K562 (cell line): ENCODE measurements around the gene H2AZ2. TPM values are rescaled to one million over a fixed set of nuclear protein-coding genes. Genes with fewer than 3 reads are reported as not detected.
"Not testable (repeated sequence)": the region's sequence is repeated elsewhere in the genome, so short reads cannot be mapped to it uniquely, and the experiment has no call there.

Experiments used
- ATAC-seq: fragments of 200-7000 bp; cut with Tn5 transposase; 3 replicates; pipeline ENCODE4 v1.9.1; 2020; ENCODE audit warnings: moderate library complexity
- BruUV-seq: library from RNA; stranded (reverse); fragments of 400-500 nt; replicated peaks from 2 replicates; lab custom pipeline; 2021; lab: Mats Ljungman, UMichigan
- CTCF ChIA-PET: fragments of 300-600 bp; formaldehyde crosslinking; extraction: SDS; loops from one replicate; lab custom pipeline; 2021; ENCODE audit warnings: low intra/inter-chr PET ratio; lab: Yijun Ruan, JAX
- POLR2A ChIA-PET: fragments of 300-600, 350-650 bp; sonication (Branson Sonifier 250); formaldehyde crosslinking; extraction: SDS; loops from one replicate; lab custom pipeline; 2021; ENCODE audit warnings: antibody characterized with exemption, inconsistent platforms; lab: Yijun Ruan, JAX
- DNase-seq, 4 experiments: peaks; one replicate each; pipeline versions ENCODE4 v3.0.0 to v3.0.0-alpha.2; 2011 to 2018; ENCODE audit warnings: low spot score in 3 of 4, mixed read lengths in 3 of 4; ENCODE audit errors: extremely low read depth in 1 of 4
- FAIRE-seq: peaks from 2 replicates; lab custom pipeline; 2011; peaks lifted over from hg19 to GRCh38; lab: Jason Lieb, UNC
- H2AFZ ChIP-seq: 2 replicates; pipeline ENCODE4 v1.6.0; 2011; ENCODE audit warnings: low read depth, low read length, control low read depth, inconsistent platforms
- H3K27ac ChIP-seq: fragments of 200-600 bp; 3 replicates; pipeline ENCODE4 v1.8.0; 2011; ENCODE audit warnings: low read depth, mild to moderate bottlenecking, control low read depth, inconsistent platforms, low read length, moderate library complexity, mixed read lengths; ENCODE audit errors: extremely low read depth
- H3K27me3 ChIP-seq, 2 experiments: fragments of 300-600 bp in 1 of 2; 2 replicates in 1 of 2; 3 replicates in 1 of 2; pipeline versions ENCODE4 v1.6.0 to v1.8.0; 2011; ENCODE audit warnings: inconsistent platforms in 2 of 2, low read length in 2 of 2, mild to moderate bottlenecking in 1 of 2, mixed read lengths in 1 of 2, moderate library complexity in 1 of 2; ENCODE audit not compliant: control insufficient read depth in 2 of 2, insufficient read depth in 2 of 2
- H3K36me3 ChIP-seq: fragments of 300-600 bp; 3 replicates; pipeline ENCODE4 v1.8.0; 2011; ENCODE audit warnings: mild to moderate bottlenecking, low read length, inconsistent platforms; ENCODE audit not compliant: control insufficient read depth, insufficient read depth
- H3K4me1 ChIP-seq, 2 experiments: fragments of 200-600 bp in 1 of 2; replicated peaks in 1 of 2; 2 replicates in 1 of 2; 3 replicates in 1 of 2; pipeline versions ENCODE4 v1.5.1 to v1.8.0; 2011; ENCODE audit warnings: inconsistent platforms in 2 of 2, low read length in 2 of 2, mild to moderate bottlenecking in 1 of 2, mixed read lengths in 1 of 2, moderate library complexity in 1 of 2; ENCODE audit not compliant: control insufficient read depth in 2 of 2, insufficient read depth in 2 of 2
- H3K4me2 ChIP-seq: 2 replicates; pipeline ENCODE4 v1.6.1; 2011; ENCODE audit warnings: low read length, control low read depth, inconsistent platforms, mixed read lengths; ENCODE audit not compliant: insufficient read depth
- H3K4me3 ChIP-seq: fragments of 200-600 bp; sonication (generic), shearing (Covaris generic); 2 replicates; pipeline ENCODE4 v1.5.1; 2016; ENCODE audit warnings: control low read depth, inconsistent platforms
- H3K79me2 ChIP-seq: fragments of 200-600 bp; 3 replicates; pipeline ENCODE4 v1.8.0; 2011; ENCODE audit warnings: low read length, inconsistent platforms; ENCODE audit not compliant: control insufficient read depth, insufficient read depth
- H3K9ac ChIP-seq, 2 experiments: 2 replicates each; pipeline versions ENCODE4 v1.6.0 to v1.6.1; 2011; ENCODE audit warnings: low read depth in 2 of 2, low read length in 2 of 2, control low read depth in 1 of 2, inconsistent platforms in 1 of 2, mild to moderate bottlenecking in 1 of 2, mixed read lengths in 1 of 2; ENCODE audit not compliant: insufficient read depth in 1 of 2
- H3K9me1 ChIP-seq: one replicate; pipeline ENCODE4 v1.6.0; 2011; ENCODE audit warnings: inconsistent platforms, mild to moderate bottlenecking, low read length, moderate library complexity; ENCODE audit not compliant: control insufficient read depth, insufficient read depth
- H3K9me3 ChIP-seq: replicated peaks from 2 replicates; pipeline ENCODE4 v1.5.1; 2011; ENCODE audit warnings: low read depth, low read length, inconsistent platforms; ENCODE audit not compliant: control insufficient read depth, insufficient read depth
- H4K20me1 ChIP-seq: replicated peaks from 2 replicates; pipeline ENCODE4 v1.6.1; 2011; ENCODE audit warnings: low read length, inconsistent platforms, mixed read lengths; ENCODE audit not compliant: control insufficient read depth, insufficient read depth
- ADNP ChIP-seq: fragments of 200-800 bp; sonication (Bioruptor generic); IDR thresholded peaks from 2 replicates; pipeline ENCODE4 v1.6.1; 2016; ENCODE audit warnings: missing genetic modification characterization, missing compliant biosample characterization
- BCOR ChIP-seq: fragments of 450-650 bp; IDR thresholded peaks from 2 replicates; pipeline ENCODE4 v1.6.1; 2016
- CXXC5 ChIP-seq: fragments of 250-450 bp; sonication (Bioruptor Pico); IDR thresholded peaks from 2 replicates; pipeline ENCODE4 v1.8.0; 2022; ENCODE audit warnings: inconsistent platforms, mild to moderate bottlenecking, moderate library complexity
- DMBX1 ChIP-seq: fragments of 250-450 bp; sonication (Bioruptor Pico); IDR thresholded peaks from 2 replicates; pipeline ENCODE4 v1.8.0; 2022; ENCODE audit warnings: inconsistent platforms, mild to moderate bottlenecking, moderate library complexity, borderline replicate concordance
- ESRRA ChIP-seq: fragments of 450-650 bp; IDR thresholded peaks from 2 replicates; pipeline ENCODE4 v1.6.1; 2014; ENCODE audit warnings: low read depth, mild to moderate bottlenecking, moderate library complexity, borderline replicate concordance
- HDAC1 ChIP-seq, 2 experiments: fragments of 450-650 bp; IDR thresholded peaks; 2 replicates each; pipeline ENCODE4 v1.6.1; 2016 to 2017; ENCODE audit warnings: inconsistent platforms in 1 of 2, mild to moderate bottlenecking in 1 of 2, moderate library complexity in 1 of 2
- HDAC2 ChIP-seq: fragments of 450-650 bp; IDR thresholded peaks from 2 replicates; pipeline ENCODE4 v1.6.1; 2016; ENCODE audit warnings: mild to moderate bottlenecking
- LARP7 ChIP-seq: fragments of 450-650 bp; IDR thresholded peaks from 2 replicates; pipeline ENCODE4 v1.6.1; 2016
- NBN ChIP-seq: fragments of 450-650 bp; IDR thresholded peaks from 2 replicates; pipeline ENCODE4 v1.6.1; 2016; ENCODE audit warnings: low read depth, mild to moderate bottlenecking
- RAD21 ChIP-seq, 2 experiments: fragments of 250-450 bp in 1 of 2; fragments of 450-650 bp in 1 of 2; sonication (Bioruptor Pico) in 1 of 2; formaldehyde crosslinking in 1 of 2; IDR thresholded peaks in 1 of 2; conservative IDR thresholded peaks in 1 of 2; 2 replicates each; pipeline versions ENCODE4 v1.4.0 to v1.8.0; 2020 to 2022; ENCODE audit warnings: mild to moderate bottlenecking in 2 of 2, moderate library complexity in 1 of 2
- SMARCA5 ChIP-seq: fragments of 450-650 bp; IDR thresholded peaks from 2 replicates; pipeline ENCODE4 v1.6.1; 2016
- SNIP1 ChIP-seq: fragments of 450-650 bp; IDR thresholded peaks from 2 replicates; pipeline ENCODE4 v1.7.1; 2017; ENCODE audit warnings: low read depth, mild to moderate bottlenecking
- TRIM25 ChIP-seq: fragments of 450-650 bp; IDR thresholded peaks from 2 replicates; pipeline ENCODE4 v1.7.0; 2016; ENCODE audit warnings: borderline replicate concordance
- ZC3H8 ChIP-seq: fragments of 450-650 bp; IDR thresholded peaks from 2 replicates; pipeline ENCODE4 v1.6.1; 2017
- ZNF212 ChIP-seq: fragments of 450-650 bp; formaldehyde crosslinking; IDR thresholded peaks from 2 replicates; pipeline ENCODE4 v1.4.0; 2020; ENCODE audit warnings: mild to moderate bottlenecking
- ZNF79 ChIP-seq: fragments of 250-450 bp; sonication (Bioruptor Pico); IDR thresholded peaks from 2 replicates; pipeline ENCODE4 v1.4.0; 2020; ENCODE audit warnings: low read depth, mild to moderate bottlenecking, moderate library complexity
- WGBS: fragments of 100-300 bp; shearing (Covaris generic); methylation state at CpG from one replicate; pipeline ENCODE4 v1.1.6; 2016; ENCODE audit warnings: low coverage, mixed read lengths; ENCODE audit not compliant: insufficient coverage; ENCODE audit errors: missing lambda C conversion rate; 5-methylcytosine and 5-hydroxymethylcytosine counted together
- in situ Hi-C: fragments of 300-500 bp; cut with MboI; formaldehyde crosslinking; loops from 4 replicates; pipeline ENCODE4 v1.15.0; 2018; ENCODE audit warnings: inconsistent platforms, mixed read lengths
- intact Hi-C: fragments of 100-400 bp; cut with micrococcal nuclease; formaldehyde crosslinking; loops from 2 replicates; pipeline ENCODE4 v1.14.2; 2022
- polyA plus RNA-seq, 8 experiments: library from polyadenylated mRNA; depleted of rRNA in 4 of 8; stranded (reverse) in 5 of 8; unstranded in 3 of 8; fragments of >200 nt; fragmentation: Nextera tagmentation in 2 of 8; fragmentation: Illumina TruSeq in 1 of 8; extraction: Ambion mirVana in 2 of 8; extraction: Trizol in 1 of 8; gene quantifications; 2 replicates each; pipeline versions ENCODE4 v1.2.1 to v1.2.3, GENCODE V29; 2011 to 2014; ENCODE audit warnings: inconsistent platforms in 1 of 8, missing spikeins in 1 of 8
- total RNA-seq, 7 experiments: library from RNA; depleted of rRNA in 6 of 7; stranded (reverse); fragments of >200 nt in 6 of 7; fragmentation: Illumina TruSeq in 2 of 7; extraction: Trizol in 2 of 7; gene quantifications; 2 replicates each; pipeline versions ENCODE4 v1.2.1 to v1.2.3, GENCODE V29; 2011 to 2021; ENCODE audit warnings: low replicate concordance in 1 of 7
- TF ChIP-seq, protein P1 (sequence below), 2 experiments: fragments of 250-450 bp in 1 of 2; fragments of 450-650 bp in 1 of 2; sonication (Bioruptor Pico) in 1 of 2; IDR thresholded peaks; 2 replicates each; pipeline versions ENCODE4 v1.6.1 to v1.8.0; 2016 to 2021; ENCODE audit warnings: mild to moderate bottlenecking in 2 of 2, moderate library complexity in 2 of 2, missing compliant biosample characterization in 1 of 2, missing genetic modification characterization in 1 of 2

The H2AZ2 gene
- total and polyA plus RNA-seq, 9 of the 15 experiments (the other 6 are each of a cell fraction or from before 2014, with no cell fraction given) = 105 to 382 (median 286) TPM

- TF ChIP-seq RAD21 (CRISPR knock-in tag; conservative IDR thresholded peaks at IDR 0.05 in 1 of 2, IDR thresholded peaks at IDR 0.05 in 1 of 2) = no peak
- TF ChIP-seq, protein P1, sequence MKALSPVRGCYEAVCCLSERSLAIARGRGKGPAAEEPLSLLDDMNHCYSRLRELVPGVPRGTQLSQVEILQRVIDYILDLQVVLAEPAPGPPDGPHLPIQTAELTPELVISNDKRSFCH (CRISPR knock-in tag; IDR thresholded peaks at IDR 0.05) = no peak
- TF ChIP-seq, protein P1 (tag; IDR thresholded peaks at IDR 0.05) = peak; percentile 28; the same call in 1 of the 2 replicates
- no peak for TF ChIP-seq ZNF79 (CRISPR knock-in tag)
- no peak for TF ChIP-seq ZNF212 (CRISPR knock-in tag)
- TF ChIP-seq DMBX1 (CRISPR knock-in tag) = 0 out of 2 replicates have a peak, but pooled peaks have one; percentile 73
Observed at GRCh38 chr7:44846816-44847508, 925 bp downstream of the H2AZ2 start (continued).

DNA sequence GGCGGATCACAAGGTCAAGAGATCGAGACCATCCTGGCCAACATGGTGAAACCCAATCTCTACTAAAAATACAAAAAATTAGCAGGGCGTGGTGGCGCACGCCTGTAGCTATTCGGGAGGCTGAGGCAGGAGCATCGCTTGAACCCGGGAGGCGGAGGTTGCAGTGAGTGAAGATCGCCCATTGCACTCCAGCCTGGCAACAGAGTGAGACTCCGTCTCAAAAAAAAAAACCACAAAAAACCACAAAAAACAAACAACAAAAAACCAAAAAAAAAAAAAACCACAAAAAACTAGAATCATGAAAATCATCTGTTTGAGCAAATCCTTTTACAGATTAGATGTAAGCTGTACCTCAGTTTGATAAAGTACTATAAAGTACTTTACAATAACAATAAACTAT, 1.5 kb downstream of the H2AZ2 start:
- DNase-seq, in situ Hi-C loops, H3K27me3 ChIP-seq, FAIRE-seq, H3K9me3 ChIP-seq, ATAC-seq, H3K9me1 ChIP-seq, BruUV-seq, H2AFZ ChIP-seq: not testable (repeated sequence)
- Histone ChIP-seq H3K36me3 (peaks cover 32% of the 10 kb centered on the region), H3K79me2 (peaks cover 77% of the 10 kb centered on the region), H3K4me3 (peak overlapping the region; percentile 72), H3K9ac (peak overlapping the region; percentile 82 to 93), H4K20me1 (peaks cover 15% of the 10 kb centered on the region; the same call in 1 of the 2 replicates), H3K27ac (peak overlapping the region; percentile 98), H3K4me1 (peaks cover 15% of the 10 kb centered on the region in 2 experiments; a peak in 4 of 5 replicates), H3K4me2 (peak overlapping the region; percentile 91)
- CTCF ChIA-PET = interaction anchor here (0.6 kb wide), 1 partner anchor 42 kb away, joined by 4 read pairs; no protein-coding TSS in a partner anchor
- 1% methylated on average over 11 of the region's 11 CpGs for WGBS
- POLR2A ChIA-PET = interaction anchor here (0.5 to 4.3 kb wide), 10 partner anchors 8 to 262 kb away, joined by 3 to 43 read pairs (median 8); partner anchors contain the start of gene PURB
- intact Hi-C loops = loop anchor here (5.0 to 10.0 kb wide), 2 partner anchors 102 to 141 kb away; partner anchors contain the start of gene ZMIZ2
- TF ChIP-seq BCOR = peak; percentile 58
- 0 out of 2 replicates have a peak, but pooled peaks have one; percentile 27 for TF ChIP-seq ESRRA
- 0 out of 2 replicates have a peak, but pooled peaks have one; percentile 15 for TF ChIP-seq SMARCA5
- 0 out of 2 replicates have a peak, but pooled peaks have one; percentile 28 for TF ChIP-seq CXXC5
- 0 out of 2 replicates have a peak, but pooled peaks have one; percentile 40 for TF ChIP-seq ADNP
- TF ChIP-seq HDAC2 = peak; percentile 44; the same call in 1 of the 2 replicates
- 0 out of 2 replicates have a peak, but pooled peaks have one; percentile 33 for TF ChIP-seq SNIP1
- TF ChIP-seq HDAC1 (IDR thresholded peaks at IDR 0.05) = peak in 1 of 2 experiments; percentile 21; a peak in 2 of 4 replicates
- TF ChIP-seq NBN = peak; percentile 23; the same call in 1 of the 2 replicates
- TF ChIP-seq TRIM25 = 0 out of 2 replicates have a peak, but pooled peaks have one; percentile 53
- TF ChIP-seq LARP7 = 0 out of 2 replicates have a peak, but pooled peaks have one; percentile 19
- TF ChIP-seq ZC3H8 = 0 out of 2 replicates have a peak, but pooled peaks have one; percentile 49
